Measurements from ENCODE around the gene ZNF451.
A peak's percentile ranks its signal among the peaks of the same experiment; 100 is the strongest.
"Not testable (repeated sequence)": the region's sequence is repeated elsewhere in the genome, so short reads cannot be mapped to it uniquely, and the experiment has no call there.

ZNF451 gene, protein sequence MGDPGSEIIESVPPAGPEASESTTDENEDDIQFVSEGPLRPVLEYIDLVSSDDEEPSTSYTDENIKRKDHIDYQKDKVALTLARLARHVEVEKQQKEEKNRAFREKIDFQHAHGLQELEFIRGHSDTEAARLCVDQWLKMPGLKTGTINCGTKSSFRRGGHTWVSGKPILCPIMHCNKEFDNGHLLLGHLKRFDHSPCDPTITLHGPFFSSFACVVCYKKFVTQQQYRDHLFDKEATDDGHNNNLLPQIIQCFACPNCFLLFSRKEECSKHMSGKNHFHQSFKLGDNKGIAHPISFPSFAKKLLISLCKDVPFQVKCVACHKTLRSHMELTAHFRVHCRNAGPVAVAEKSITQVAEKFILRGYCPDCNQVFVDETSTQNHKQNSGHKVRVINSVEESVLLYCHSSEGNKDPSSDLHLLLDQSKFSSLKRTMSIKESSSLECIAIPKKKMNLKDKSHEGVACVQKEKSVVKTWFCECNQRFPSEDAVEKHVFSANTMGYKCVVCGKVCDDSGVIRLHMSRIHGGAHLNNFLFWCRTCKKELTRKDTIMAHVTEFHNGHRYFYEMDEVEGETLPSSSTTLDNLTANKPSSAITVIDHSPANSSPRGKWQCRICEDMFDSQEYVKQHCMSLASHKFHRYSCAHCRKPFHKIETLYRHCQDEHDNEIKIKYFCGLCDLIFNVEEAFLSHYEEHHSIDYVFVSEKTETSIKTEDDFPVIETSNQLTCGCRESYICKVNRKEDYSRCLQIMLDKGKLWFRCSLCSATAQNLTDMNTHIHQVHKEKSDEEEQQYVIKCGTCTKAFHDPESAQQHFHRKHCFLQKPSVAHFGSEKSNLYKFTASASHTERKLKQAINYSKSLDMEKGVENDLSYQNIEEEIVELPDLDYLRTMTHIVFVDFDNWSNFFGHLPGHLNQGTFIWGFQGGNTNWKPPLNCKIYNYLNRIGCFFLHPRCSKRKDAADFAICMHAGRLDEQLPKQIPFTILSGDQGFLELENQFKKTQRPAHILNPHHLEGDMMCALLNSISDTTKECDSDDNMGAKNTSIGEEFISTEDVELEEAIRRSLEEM
- total RNA-seq = 314 reads per million, percentile 96 among the genes with 10 or more reads in this experiment

DNA sequence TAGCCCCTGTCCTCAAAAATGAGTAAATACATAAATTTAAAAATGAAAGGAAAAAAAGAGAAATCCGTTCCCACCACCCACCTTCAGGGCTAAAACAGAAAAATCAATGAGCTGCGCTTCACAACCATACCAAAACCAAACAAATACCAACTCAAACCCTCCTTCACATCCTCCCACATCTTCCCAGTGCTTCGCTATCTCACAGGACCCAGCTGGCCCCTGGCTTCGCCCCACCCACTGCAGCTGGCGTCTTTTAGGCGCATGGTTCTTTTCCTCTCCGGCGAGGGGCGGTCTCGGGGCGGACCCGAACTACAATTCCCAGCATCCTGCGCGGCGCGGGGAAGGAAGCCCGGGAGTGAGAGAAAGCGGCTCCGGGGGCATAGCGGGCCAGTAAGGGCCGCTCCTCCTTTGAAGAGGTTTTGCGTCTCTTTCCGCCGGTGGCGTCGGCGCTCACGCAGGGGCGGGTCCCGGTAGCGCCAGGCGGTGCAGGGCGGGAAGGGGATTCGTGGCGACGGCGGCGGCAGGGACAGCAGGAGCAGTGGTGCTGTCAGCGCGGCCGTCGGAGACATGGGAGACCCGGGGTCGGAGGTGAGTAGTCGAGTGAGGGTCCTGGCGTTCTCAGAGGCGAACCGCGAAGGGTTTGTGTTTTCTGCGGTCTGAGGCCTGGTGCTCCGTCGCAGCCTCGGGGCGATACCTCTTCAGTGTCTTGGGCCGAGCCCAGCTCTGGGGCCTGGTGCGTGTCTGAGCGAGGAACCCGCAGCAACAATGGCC is at the start of gene ZNF451:
Gene ZNF451 (plus strand): TSS at position 502 of the 771 bp plus-strand sequence. CDS start 66 bp downstream, at position 568.
- DNase-seq = peak; percentile 96

DNA sequence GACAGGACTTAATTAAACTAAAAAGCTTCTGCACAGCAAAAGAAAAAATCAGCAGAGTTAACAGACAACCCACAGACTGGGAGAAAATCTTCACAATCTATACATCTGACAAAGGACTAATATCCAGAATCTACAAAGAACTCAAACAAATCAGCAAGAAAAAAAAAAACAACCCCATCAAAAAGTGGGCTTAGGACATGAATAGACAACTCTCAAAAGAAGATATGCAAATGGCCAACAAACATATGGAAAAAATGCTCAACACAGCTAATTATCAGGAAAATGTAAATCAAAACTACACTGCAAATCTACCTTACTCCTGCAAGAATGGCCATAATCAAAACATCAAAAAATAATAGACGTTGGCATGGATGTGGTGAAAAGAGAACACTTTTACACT is 45.9 kb upstream of the ZNF451 start:
- not testable (repeated sequence) for DNase-seq

DNA sequence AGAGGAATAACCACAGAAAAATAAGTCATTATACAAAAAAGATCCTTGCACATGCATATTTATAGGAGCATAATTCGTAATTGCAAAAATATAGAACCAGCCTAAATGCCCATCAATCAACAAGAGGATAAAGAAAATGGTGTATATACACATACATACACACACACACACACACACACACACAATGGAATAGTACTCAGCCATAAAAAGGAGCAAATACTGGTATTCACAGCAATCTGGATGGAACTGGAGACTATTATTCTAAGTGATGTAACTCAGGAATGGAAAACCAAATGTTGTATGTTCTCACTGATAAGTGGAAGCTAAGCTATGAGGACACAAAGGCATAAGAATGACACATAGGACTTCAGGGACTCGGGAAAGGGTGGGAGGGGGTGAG is 45.4 kb upstream of the ZNF451 start:
- DNase-seq = no peak

DNA sequence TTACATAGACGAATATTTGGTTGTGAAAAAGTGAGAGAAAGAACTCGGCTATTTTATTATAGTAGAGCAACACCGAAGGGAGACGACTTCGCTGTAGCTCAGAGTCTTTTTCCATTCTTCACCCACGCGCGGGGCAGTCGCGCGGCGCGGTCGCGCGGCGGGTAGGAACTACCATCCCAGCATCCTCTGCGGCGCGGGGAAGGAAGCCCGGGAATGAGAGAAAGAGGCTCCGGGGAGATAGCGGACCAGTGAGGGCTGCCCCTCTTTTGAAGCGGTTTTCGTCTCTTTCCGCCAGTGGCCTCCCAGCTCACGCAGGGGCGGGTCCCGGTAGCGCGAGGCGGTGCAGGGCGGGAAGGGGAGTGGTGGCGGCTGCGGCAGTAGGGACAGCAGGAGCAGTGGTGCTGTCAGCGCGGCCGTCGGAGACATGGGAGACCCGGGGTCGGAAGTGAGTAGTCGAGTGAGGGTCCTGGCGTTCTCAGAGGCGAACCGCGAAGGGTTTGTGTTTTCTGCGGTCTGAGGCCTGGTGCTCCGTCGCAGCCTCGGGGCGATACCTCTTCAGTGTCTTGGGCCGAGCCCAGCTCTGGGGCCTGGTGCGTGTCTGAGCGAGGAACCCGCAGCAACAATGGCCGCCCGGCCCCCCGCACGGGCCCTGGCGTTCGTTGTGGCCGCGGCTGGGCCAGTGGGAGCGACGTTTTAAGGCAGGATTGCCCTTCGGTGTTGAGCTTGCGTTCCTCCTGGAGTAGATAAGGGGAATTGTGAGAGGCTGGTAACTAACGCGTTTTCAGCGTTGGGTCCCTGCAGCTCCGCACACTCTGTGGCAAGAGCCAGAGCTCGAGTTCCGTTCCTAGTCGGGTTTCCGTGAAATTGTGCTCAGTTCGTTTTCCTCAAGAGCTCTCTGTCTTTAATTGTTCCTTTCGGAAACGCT is 43.4 kb upstream of the ZNF451 start, which contains the start of gene KIAA1586:
Gene KIAA1586 (plus strand): TSS at position 362 of the 925 bp plus-strand sequence. CDS start 63 bp downstream, at position 425.
- peak; percentile 68 for DNase-seq

DNA sequence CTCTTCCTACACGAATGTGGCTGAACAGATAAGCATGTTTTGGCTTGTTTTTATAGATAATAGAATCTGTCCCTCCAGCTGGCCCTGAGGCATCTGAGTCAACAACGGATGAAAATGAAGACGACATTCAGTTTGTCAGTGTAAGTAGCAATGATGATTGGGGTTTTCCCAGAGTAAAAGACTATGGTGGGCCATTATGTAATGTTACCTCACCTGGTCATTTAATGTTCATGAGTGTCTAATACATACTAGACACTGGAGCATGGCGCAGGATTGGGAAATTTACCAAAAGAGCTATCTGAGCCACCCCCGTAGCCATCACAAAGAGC is 42.8 kb upstream of the ZNF451 start:
- DNase-seq = not testable (repeated sequence)

DNA sequence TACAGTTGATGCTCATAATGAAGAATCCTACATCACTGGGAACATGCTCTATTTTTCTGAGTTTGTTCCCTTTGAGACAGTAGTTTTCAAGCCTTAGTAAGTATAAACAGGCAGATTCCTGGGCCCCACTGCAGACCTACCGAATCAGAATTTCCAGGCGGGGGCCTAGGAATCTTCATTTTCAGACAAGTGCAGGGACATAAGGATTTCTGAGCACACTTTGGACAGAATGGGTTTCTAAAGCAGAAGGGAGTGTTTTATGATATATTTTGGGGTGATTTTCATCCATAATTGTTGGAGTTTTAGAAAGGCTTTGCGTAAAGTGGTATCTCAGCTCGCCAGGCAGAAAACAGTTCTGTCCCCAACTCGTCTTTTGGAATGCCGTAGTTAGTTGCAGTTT is 42.1 kb upstream of the ZNF451 start:
- not testable (repeated sequence) for DNase-seq

DNA sequence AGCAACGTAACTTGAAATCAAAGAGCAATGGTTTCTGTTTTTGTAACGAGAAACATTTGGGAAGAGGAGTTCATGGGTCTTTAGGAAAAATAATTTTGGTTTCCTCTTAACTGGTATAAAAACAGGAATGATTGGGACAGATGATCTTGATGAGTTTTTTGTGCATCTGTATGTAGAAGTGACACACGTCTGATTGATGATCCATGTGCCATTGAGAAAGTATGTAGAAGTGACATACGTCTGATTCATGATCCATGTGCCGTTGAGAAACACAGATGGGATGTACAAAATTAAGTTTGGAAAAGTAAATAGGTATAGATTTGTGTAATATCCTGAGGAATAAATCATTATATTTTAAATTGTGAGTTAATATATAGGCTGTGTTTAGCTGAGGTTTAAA is 41.4 kb upstream of the ZNF451 start:
- no peak for DNase-seq

DNA sequence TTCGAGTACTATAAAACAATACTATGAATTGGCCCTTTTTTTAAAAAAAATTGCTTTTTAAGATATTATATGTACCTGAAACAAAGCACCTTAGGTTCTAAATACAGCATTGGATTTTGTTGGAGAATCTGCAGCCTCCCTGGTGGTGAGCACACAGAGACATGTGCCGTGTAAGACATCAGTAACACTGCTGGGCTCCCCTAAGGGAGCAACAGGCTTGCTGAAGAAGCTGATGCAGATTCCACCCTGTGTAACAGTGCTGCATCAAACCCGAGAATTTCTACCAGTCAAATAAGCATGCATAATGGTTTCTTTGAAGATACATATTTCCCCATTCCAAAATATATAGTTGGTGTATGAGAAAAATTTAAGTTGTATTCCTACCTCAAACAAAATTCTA is 26.1 kb upstream of the ZNF451 start:
- no peak for DNase-seq

DNA sequence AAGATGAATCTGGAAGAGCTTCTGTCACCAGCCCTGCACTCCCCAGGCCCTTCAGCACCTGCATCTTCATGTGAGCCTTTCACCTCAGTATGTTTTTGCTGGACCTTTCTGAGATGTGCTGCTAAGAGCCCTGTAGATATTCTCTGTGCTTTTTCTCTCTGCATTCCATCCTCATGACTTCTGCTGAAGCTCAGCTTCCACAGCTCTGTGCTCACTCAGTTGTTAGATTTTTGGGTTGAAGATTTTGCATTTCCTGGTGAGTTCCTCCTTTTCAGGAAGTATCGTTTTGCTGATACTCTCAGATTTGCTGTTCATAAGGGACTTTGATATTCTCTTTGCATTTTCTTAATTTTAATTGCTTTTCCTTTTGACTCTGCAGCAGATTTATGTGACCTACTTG is 25.2 kb upstream of the ZNF451 start:
- DNase-seq = no peak

DNA sequence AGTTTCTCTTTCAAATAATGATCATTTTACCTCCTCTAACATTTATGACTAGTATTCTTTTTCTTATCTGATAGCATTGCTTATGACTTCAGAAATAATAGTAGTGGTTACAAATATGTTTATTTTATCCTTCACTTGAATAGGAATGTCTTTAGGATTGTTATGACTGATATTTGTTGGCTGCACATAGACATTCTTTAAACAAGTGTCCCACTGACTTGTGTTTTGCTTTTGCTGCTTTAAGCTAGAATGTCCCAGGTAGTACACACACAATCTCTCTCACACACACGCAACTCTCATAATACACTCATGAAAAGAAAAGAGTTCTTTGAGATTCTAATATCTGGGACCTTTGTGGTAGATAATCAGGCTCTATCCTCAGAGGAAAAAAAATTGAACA is 21.9 kb upstream of the ZNF451 start:
- no peak for DNase-seq

DNA sequence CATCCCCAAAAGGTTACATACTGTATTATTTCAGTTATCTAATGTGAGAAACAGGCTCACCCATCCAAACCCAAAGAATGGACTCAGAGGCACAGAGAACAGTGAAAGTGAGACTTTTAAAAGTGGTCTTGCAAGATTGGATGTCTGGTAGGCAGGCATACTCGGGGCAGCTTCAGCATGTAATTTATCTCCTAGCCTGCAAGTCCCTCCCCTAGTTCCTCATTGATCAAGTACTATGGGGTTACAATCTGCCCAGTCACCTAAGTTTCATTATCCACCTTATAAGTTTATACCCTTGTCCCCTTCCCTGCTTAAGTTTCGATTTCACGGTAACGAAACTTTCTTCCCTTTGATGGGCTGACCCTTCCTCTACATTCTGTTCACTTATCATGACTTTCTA is 20.8 kb upstream of the ZNF451 start:
- no peak for DNase-seq

DNA sequence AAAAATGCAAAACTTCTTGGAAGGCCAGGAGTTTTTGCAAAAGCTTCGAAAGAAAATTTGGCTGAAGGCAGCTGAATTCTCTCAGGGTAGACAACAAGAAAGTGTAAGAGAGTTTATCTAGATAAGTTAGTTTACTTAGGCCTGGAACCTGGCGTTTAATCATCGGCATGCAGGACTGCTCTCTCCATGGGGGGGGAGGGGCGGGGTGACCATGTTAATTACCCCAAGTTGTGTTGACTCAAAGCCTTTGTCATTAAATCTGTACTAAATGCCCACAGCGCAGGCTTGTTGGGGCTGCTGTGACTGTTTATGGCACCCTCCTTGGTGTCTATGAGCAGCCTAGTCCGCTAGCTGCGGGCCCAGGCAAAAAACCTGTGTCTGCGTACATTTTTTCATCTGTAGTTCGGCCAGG is 20.1 kb upstream of the ZNF451 start:
- no peak for DNase-seq

DNA sequence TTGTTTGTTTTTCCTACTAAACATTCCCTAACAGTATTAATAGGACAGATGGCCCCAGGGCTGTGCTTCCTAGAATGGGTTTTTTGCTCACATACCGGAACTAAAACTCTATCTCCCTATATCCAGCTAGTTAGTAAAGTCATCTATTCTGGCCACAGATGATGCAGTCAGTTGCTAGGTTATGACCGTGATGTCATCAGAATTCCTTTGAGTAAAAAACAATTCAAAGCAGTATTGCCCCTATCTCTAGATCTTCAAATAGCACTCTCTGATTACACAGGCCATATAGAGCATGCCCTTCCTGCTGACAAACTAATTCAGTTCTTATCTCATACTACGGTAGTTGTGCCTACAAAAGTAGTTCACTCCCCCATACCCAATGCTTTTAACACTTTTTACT is 17.9 kb upstream of the ZNF451 start:
- DNase-seq = no peak

DNA sequence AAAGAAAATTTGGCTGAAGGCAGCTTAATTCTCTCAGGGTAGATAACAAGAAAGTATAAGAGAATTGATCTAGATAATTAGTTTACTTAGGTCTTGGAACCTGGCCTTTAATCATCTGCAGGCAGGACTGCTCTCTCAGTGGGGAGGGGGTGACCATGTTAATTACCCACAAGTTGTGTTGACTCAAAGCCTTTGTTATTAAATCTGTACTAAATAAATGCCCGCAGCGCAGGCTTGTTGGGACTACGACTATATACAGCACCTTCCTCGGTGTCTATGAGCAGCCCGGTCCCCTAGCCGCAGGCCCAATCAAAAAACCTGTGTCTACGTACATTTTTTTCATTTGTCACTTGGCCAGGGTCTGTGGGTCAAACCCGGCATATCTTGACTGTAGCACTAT is 15.6 kb upstream of the ZNF451 start:
- no peak for DNase-seq

DNA sequence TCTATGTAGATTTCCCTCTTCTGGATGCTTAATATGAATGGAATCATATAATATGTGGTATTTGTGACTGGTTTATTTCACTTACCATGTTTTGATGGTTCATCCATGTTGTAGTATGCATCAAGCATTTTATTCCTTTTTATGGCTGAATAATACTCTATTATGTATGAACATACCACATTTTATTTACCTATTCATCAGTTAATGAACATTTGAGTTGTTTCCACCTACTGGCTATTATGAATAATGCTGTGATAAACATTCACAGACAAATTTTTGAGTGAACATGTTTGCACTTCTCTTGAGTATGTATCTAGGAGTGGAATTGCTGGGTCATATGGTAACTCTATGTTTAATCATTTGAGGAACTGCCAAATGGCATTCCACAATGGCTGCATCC is 14.9 kb upstream of the ZNF451 start:
- DNase-seq = no peak

DNA sequence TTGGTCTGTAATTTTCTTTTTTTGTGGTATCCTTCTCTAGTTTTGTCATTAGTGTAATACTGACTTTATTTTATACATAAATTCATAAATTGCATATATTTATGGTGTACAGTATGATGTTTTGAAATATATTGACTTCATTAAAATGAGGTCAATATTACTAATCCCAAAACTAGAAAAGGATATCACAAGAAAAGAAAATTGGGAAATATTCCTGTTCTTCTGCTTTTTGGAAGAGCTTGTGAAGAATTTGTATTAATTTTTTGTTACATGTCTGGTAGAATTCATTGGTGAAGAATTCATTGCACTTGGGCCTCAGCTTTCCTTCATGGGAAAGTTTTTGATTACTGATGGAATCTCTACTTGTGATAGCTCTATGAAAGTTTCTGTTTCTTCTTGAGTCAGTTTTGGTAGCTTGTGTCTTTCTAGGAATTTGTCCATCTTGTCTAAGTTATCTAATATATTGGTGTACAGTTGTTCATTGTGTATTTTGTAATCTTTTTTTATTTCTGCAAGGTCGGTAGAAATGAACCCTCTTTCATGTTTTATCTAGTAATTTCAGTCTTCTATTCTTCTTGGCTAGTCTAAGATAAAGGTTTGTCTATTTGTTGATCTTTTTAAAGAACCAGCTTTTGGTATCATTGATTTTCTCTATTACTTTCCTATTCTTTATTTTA is 11.3 kb upstream of the ZNF451 start:
- DNase-seq = no peak

DNA sequence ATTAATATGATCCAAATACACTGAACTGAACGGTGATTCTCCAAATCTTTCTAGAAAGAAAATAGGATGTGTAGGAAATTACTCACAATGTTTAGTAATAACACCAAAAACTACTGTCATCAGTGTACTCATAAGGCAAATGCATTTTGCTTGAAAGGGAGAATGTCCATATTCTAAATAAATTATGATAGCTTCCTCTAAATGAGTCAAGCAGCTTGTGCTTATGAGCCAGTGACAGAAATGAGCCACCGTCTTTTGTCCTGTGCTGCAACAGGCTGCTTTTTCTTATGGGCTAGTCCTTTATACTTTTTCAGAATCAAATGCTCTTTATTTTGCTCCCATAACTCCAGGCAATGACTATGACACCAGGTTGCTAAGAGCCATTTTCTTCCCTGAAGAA is 4.5 kb upstream of the ZNF451 start:
- no peak for DNase-seq

DNA sequence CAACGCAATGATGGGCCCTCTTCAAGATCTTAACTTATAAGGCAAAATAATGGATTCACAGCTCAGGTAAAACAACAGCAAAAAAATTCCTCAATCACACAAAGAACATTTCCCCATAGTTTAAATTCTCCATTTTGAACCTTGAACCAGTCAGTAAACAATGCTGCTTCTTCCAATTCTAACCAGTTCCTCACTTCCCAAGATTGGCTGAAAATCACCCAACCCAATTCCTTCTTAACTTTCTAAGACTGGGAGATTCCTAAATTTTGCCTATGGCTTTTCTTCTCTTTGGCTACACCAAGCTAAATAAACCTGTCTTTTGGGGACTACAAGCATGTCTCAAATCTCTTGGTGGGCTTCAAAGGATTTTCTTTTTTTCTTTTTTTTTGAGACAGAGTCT is 3.1 kb upstream of the ZNF451 start:
- no peak for DNase-seq

DNA sequence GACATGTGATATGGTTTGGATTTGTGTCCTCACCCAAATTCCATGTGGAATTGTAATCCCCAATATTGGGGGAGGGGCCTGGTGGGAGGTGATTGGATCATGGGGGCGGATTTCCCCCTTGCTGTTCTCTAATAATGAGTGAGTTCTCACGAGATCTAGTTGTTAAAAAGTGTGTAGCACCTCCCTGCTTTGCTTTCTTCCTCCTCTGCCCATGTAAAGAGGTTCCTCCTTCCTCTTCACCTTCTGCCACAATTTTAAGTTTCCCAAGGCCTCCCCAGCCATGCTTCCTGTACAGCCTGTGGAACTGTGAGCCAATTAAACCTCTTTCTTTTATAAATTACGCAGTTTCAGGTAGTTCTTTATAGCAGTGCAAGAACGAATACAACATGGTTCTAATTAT is 2.1 kb upstream of the ZNF451 start:
- DNase-seq = no peak

DNA sequence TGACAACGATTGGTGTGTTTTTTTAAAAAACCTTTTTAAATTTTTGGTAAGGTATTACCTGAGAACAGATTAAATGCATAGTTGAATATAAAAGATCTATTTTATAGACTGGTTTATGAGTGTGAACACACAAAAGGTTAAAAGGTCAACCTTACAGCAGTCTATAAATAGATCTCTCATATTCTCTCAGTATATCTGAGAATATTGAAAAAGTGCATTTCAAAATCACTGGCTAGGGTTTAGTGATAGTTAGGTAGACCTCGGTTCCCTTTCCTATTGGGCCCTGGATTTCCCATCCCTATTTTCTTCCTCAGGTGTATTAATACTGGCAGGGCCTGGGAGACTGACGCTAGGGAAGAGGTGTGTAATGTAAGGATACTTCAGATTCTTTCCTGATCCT is 723 bp upstream of the ZNF451 start:
- no peak for DNase-seq
